HepG2 (cell line): ENCODE measurements around the gene KDM8. TPM values are rescaled to one million over a fixed set of nuclear protein-coding genes. Genes with fewer than 3 reads are reported as not detected.

ENCODE experiments used
- BCL6 ChIP-seq: IDR thresholded peaks from 2 replicates; pipeline ENCODE4 v1.6.1; 2016; ENCODE audit warnings: missing genetic modification reagents, missing compliant biosample characterization
- CBX2 ChIP-seq, 2 experiments: fragments of 200-600 bp in 1 of 2; sonication (generic); formaldehyde crosslinking in 1 of 2; IDR thresholded peaks; 2 replicates each; pipeline versions ENCODE4 v1.7.0 to v1.8.1; 2018 to 2022; ENCODE audit warnings: low read depth in 2 of 2, low read length in 1 of 2, mild to moderate bottlenecking in 1 of 2, missing genetic modification reagents in 1 of 2
- CREM ChIP-seq, 2 experiments: sonication (generic) in 1 of 2; formaldehyde crosslinking in 1 of 2; IDR thresholded peaks; 2 replicates each; pipeline versions ENCODE4 v1.4.0 to v1.6.1; 2016 to 2020; ENCODE audit warnings: antibody characterized with exemption in 1 of 2, mild to moderate bottlenecking in 1 of 2, missing genetic modification reagents in 1 of 2
- MBD4 ChIP-seq: IDR thresholded peaks from 2 replicates; pipeline ENCODE4 v1.6.1; 2012; ENCODE audit warnings: low read length, inconsistent platforms, borderline replicate concordance
- MXI1 ChIP-seq: IDR thresholded peaks from 3 replicates; pipeline ENCODE4 v1.6.1; 2012; ENCODE audit warnings: low read depth, low read length, inconsistent platforms, borderline replicate concordance
- MYC ChIP-seq: sonication (generic); formaldehyde crosslinking; IDR thresholded peaks from 2 replicates; pipeline ENCODE4 v1.9.0; 2021; ENCODE audit warnings: missing genetic modification reagents, borderline replicate concordance
- MYNN ChIP-seq: sonication (generic); formaldehyde crosslinking; IDR thresholded peaks from 2 replicates; pipeline ENCODE4 v1.4.0; 2020; ENCODE audit warnings: mild to moderate bottlenecking, low read depth, missing genetic modification reagents
- NFKB2 ChIP-seq: sonication (generic); formaldehyde crosslinking; IDR thresholded peaks from 2 replicates; pipeline ENCODE4 v1.4.0; 2020; ENCODE audit warnings: missing genetic modification reagents, borderline replicate concordance
- NFKBIZ ChIP-seq: IDR thresholded peaks from 2 replicates; pipeline ENCODE4 v1.6.1; 2018; ENCODE audit warnings: missing genetic modification reagents, missing compliant biosample characterization
- PCBP2 ChIP-seq: fragments of 200-400 bp; formaldehyde crosslinking; optimal IDR thresholded peaks from 2 replicates; pipeline ENCODE3; 2018; ENCODE audit warnings: low read length, low read depth; ENCODE audit not compliant: poor library complexity, severe bottlenecking
- RXRB ChIP-seq: IDR thresholded peaks from 2 replicates; pipeline ENCODE4 v1.6.1; 2016; ENCODE audit warnings: borderline replicate concordance, missing genetic modification reagents, missing compliant biosample characterization
- ZNF235 ChIP-seq: sonication (generic); formaldehyde crosslinking; IDR thresholded peaks from 2 replicates; pipeline ENCODE4 v1.8.1; 2023; ENCODE audit warnings: mild to moderate bottlenecking, missing genetic modification reagents, borderline replicate concordance
- ZNF430 ChIP-seq: sonication (generic); formaldehyde crosslinking; IDR thresholded peaks from 2 replicates; pipeline ENCODE4 v1.9.0; 2021; ENCODE audit warnings: mild to moderate bottlenecking, missing genetic modification reagents
- ZNF782 ChIP-seq: sonication (generic); formaldehyde crosslinking; IDR thresholded peaks from 2 replicates; pipeline ENCODE4 v1.4.0; 2020; ENCODE audit warnings: missing genetic modification reagents, mild to moderate bottlenecking, borderline replicate concordance
- polyA plus RNA-seq, 8 experiments: library from polyadenylated mRNA; depleted of rRNA in 3 of 8; stranded (reverse) in 7 of 8; unstranded in 1 of 8; fragments of >200 nt; fragmentation: Illumina TruSeq in 4 of 8; extraction: Trizol in 4 of 8; gene quantifications; 2 replicates each; pipeline versions ENCODE4 v1.2.1 to v1.2.3, GENCODE V29; 2011 to 2016; ENCODE audit warnings: low read depth in 4 of 8, missing spikeins in 1 of 8, mixed read lengths in 1 of 8; ENCODE audit not compliant: insufficient read depth in 1 of 8
- total RNA-seq, 5 experiments: library from RNA; depleted of rRNA; stranded (reverse); fragments of >200 nt; fragmentation: Illumina TruSeq; extraction: Trizol; gene quantifications; 2 replicates each; pipeline ENCODE4 v1.2.3, GENCODE V29; 2016; ENCODE audit warnings: low read depth in 1 of 5
- TF ChIP-seq, protein P1 (sequence below): IDR thresholded peaks from 2 replicates; pipeline ENCODE4 v1.6.1; 2016; ENCODE audit warnings: low read depth, missing genetic modification reagents, missing compliant biosample characterization
- TF ChIP-seq, protein P2 (sequence below): sonication (generic); formaldehyde crosslinking; IDR thresholded peaks from 2 replicates; pipeline ENCODE4 v1.4.0; 2020; ENCODE audit warnings: low read depth, mild to moderate bottlenecking, missing genetic modification reagents
- TF ChIP-seq, protein P3 (sequence below): sonication (generic); formaldehyde crosslinking; IDR thresholded peaks from 2 replicates; pipeline ENCODE4 v1.4.0; 2020; ENCODE audit warnings: mild to moderate bottlenecking, missing genetic modification reagents
- TF ChIP-seq, protein P4 (sequence below): sonication (generic); formaldehyde crosslinking; IDR thresholded peaks from 2 replicates; pipeline ENCODE4 v1.5.0; 2020; ENCODE audit warnings: missing genetic modification reagents

KDM8 gene
- total and polyA plus RNA-seq, 2 of the 13 experiments (the other 11 are each of a cell fraction or from before 2014, with no cell fraction given) = 3.3 to 8.6 TPM

DNA sequence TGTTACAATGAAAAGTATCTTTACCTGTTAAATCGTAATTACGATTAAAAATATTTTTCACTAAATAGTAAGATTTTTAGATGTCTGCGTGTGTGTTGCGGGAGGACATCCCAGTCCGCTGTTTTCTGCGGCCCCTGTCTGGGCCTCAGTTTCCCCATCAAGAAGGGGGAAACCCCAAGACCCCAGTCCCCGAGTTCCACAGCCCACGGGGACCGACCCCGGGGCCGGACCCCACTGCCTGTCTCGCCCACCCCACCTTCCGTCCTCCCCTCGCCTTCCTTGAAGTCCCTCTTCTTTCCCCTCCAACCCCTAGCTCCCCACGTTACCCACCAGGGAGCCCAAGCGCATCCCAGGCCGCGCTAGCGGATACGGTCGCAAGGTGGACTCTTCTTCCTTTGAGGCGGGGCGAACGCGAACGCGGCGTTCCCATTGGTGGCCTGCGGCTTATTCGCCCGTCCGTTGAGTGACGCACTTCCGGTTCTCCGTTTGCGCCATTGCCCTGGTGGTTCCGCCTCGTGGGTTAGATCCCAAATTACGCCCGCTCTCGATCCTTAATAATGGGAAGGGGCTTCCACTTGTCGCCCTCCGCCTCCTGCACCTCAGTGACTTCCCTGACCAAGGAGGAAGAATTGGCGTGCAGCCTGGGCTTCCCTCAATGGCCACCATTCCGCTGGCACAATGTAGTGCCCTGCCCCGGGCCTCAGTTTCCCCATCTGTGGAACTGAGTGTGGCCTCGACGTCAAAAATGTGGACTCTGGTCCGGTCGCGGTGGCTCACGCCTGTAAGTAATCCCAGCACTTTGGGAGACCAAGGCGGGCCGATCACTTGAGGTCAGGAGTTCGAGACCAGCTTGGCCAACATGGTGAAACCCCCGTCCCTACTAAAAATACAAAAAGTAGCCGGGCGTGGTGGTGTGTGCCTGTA is 65.3 kb downstream of the KDM8 start, which contains the start of gene NSMCE1 (continued):
- TF ChIP-seq, protein P1, sequence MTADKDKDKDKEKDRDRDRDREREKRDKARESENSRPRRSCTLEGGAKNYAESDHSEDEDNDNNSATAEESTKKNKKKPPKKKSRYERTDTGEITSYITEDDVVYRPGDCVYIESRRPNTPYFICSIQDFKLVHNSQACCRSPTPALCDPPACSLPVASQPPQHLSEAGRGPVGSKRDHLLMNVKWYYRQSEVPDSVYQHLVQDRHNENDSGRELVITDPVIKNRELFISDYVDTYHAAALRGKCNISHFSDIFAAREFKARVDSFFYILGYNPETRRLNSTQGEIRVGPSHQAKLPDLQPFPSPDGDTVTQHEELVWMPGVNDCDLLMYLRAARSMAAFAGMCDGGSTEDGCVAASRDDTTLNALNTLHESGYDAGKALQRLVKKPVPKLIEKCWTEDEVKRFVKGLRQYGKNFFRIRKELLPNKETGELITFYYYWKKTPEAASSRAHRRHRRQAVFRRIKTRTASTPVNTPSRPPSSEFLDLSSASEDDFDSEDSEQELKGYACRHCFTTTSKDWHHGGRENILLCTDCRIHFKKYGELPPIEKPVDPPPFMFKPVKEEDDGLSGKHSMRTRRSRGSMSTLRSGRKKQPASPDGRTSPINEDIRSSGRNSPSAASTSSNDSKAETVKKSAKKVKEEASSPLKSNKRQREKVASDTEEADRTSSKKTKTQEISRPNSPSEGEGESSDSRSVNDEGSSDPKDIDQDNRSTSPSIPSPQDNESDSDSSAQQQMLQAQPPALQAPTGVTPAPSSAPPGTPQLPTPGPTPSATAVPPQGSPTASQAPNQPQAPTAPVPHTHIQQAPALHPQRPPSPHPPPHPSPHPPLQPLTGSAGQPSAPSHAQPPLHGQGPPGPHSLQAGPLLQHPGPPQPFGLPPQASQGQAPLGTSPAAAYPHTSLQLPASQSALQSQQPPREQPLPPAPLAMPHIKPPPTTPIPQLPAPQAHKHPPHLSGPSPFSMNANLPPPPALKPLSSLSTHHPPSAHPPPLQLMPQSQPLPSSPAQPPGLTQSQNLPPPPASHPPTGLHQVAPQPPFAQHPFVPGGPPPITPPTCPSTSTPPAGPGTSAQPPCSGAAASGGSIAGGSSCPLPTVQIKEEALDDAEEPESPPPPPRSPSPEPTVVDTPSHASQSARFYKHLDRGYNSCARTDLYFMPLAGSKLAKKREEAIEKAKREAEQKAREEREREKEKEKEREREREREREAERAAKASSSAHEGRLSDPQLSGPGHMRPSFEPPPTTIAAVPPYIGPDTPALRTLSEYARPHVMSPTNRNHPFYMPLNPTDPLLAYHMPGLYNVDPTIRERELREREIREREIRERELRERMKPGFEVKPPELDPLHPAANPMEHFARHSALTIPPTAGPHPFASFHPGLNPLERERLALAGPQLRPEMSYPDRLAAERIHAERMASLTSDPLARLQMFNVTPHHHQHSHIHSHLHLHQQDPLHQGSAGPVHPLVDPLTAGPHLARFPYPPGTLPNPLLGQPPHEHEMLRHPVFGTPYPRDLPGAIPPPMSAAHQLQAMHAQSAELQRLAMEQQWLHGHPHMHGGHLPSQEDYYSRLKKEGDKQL (CRISPR knock-in tag) = no peak
- TF ChIP-seq PCBP2 (no peak), CREM (IDR thresholded peaks at IDR 0.05) (peak; percentile 97), CREM (CRISPR knock-in tag; IDR thresholded peaks at IDR 0.05) (peak; percentile 80), CBX2 (IDR thresholded peaks at IDR 0.05; ENCODE audit: low read depth, low read length) (no peak), CBX2 (CRISPR knock-in tag; IDR thresholded peaks at IDR 0.05; ENCODE audit: low read depth) (no peak), RXRB (CRISPR knock-in tag) (no peak), BCL6 (0 out of 2 replicates have a peak, but pooled peaks have one; percentile 29), MXI1 (peak; percentile 61; the same call in 1 of the 3 replicates), NFKBIZ (peak; percentile 66; the same call in 1 of the 2 replicates), ZNF235 (CRISPR knock-in tag) (no peak), MBD4 (no peak), MYNN (no peak; the same call in 1 of the 2 replicates), MYC (peak; percentile 94), ZNF430 (CRISPR knock-in tag) (no peak; the same call in none of the 2 replicates), ZNF782 (peak; percentile 76), NFKB2 (CRISPR knock-in tag) (peak; percentile 52; the same call in 1 of the 2 replicates)
- TF ChIP-seq, protein P2, sequence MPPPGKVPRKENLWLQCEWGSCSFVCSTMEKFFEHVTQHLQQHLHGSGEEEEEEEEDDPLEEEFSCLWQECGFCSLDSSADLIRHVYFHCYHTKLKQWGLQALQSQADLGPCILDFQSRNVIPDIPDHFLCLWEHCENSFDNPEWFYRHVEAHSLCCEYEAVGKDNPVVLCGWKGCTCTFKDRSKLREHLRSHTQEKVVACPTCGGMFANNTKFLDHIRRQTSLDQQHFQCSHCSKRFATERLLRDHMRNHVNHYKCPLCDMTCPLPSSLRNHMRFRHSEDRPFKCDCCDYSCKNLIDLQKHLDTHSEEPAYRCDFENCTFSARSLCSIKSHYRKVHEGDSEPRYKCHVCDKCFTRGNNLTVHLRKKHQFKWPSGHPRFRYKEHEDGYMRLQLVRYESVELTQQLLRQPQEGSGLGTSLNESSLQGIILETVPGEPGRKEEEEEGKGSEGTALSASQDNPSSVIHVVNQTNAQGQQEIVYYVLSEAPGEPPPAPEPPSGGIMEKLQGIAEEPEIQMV (CRISPR knock-in tag) = no peak
- TF ChIP-seq, protein P3, sequence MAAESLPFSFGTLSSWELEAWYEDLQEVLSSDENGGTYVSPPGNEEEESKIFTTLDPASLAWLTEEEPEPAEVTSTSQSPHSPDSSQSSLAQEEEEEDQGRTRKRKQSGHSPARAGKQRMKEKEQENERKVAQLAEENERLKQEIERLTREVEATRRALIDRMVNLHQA (CRISPR knock-in tag) = no peak
- TF ChIP-seq, protein P4, sequence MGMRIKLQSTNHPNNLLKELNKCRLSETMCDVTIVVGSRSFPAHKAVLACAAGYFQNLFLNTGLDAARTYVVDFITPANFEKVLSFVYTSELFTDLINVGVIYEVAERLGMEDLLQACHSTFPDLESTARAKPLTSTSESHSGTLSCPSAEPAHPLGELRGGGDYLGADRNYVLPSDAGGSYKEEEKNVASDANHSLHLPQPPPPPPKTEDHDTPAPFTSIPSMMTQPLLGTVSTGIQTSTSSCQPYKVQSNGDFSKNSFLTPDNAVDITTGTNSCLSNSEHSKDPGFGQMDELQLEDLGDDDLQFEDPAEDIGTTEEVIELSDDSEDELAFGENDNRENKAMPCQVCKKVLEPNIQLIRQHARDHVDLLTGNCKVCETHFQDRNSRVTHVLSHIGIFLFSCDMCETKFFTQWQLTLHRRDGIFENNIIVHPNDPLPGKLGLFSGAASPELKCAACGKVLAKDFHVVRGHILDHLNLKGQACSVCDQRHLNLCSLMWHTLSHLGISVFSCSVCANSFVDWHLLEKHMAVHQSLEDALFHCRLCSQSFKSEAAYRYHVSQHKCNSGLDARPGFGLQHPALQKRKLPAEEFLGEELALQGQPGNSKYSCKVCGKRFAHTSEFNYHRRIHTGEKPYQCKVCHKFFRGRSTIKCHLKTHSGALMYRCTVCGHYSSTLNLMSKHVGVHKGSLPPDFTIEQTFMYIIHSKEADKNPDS = no peak; the same call in 1 of the 2 replicates
